ENCODE measurements around the gene CDT1.
"Not testable (repeated sequence)": the region's sequence is repeated elsewhere in the genome, so short reads cannot be mapped to it uniquely, and the experiment has no call there.

CDT1 gene

GRCh38 chr16:88820385-88821025 is 16.9 kb downstream of the CDT1 start:
- DNase-seq: no peak

- DNase-seq: no peak
Observed at GRCh38 chr16:88821168-88821850, 17.7 kb downstream of the CDT1 start.

DNA sequence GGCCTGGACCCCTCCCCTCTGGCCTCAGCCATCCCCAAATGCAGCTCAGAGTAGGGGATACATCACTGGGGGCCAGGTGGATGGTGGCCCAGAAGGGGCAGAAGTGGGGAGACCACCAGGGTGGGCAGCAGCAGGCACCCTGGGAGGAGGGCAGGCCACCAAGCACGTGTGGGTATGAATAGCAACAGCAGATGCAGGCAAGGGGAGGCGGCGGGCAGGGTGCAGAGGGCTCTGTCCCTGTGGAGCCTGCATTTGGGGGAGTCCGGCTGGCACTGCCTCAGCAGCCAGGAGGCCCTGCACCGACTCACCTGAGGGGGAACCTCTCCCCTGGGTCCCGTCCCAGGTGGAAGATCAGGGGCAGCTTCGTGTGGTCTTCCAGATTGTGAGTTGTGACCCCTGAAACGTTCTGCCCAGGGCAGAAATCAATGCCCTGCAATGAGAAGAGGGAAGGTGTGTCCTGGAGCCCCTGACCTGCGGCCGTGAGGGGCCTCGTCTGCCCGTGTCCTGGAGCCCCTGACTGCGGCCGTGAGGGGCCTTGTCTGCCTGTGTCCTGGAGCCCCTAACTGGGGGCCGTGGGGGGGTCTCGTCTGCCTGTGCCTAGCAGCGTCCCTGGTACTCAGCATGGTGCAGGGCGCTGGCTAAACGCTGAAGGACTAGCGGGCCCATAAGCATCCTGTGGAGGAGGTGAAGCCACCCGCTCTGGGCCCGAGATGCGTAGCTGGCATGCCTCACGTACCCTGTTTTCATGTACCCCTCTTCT is 18.9 kb downstream of the CDT1 start:
- no peak for DNase-seq

DNA sequence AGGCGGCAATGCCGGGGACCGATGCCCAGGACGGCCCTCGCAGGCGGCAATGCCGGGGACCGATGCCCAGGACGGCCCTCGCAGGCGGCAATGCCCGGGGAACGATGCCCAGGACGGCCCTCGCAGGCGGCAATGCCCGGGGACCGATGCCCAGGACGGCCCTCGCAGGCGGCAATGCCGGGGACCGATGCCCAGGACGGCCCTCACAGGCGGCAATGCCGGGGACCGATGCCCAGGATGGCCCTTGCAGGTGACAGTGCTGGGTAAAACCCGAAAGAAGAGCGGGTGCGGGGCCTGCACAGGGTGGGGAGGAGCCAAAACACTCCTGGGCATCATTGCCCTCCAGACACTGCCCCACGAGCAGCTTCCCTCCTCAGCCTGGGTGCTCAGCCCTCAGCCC is 20.1 kb downstream of the CDT1 start:
- not testable (repeated sequence) for DNase-seq

DNA sequence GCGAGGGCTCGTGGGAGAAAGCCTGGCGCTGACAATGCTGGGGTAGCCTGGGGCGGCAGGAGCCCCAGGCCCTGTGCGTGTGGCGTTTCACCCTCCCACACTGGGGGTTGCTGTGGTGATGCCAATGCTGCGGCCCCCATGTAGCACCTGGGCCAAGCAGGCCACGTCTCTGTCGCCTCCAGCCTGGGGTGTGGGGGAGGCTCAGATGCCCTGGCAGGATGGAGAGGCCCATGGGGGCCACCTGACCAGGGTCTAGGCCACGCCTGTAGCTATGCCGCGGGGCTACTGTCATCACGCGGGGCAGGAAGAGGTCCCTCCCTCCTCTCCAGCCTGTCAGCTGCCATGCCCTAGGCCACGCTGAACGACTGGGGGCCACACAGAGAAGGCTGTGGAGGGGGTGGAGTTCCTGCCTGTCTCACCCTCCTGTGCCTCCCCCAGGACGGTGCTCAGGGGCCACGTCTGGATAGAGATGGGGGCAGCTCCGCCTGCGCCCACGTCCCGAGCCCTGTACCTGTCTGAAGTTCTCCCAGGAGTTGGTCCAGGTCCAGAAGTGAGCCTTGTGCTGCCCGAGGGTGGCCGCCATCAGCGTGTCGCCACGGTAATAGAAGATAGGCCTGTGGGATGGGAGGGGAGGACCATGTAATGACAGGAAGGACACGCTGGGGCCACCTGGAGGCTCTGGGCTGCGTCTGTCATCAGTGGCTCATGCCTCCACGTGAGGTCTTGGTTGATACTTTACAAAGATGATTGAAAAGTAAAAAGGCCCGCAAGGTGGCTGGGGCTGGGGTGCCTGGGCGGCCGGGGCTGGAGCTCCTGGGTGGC is 20.9 kb downstream of the CDT1 start:
- no peak for DNase-seq

- no peak for DNase-seq
Observed at GRCh38 chr16:88825146-88825545, 21.6 kb downstream of the CDT1 start.

- no peak for DNase-seq
Observed at GRCh38 chr16:88826070-88826840, 22.7 kb downstream of the CDT1 start.

DNA sequence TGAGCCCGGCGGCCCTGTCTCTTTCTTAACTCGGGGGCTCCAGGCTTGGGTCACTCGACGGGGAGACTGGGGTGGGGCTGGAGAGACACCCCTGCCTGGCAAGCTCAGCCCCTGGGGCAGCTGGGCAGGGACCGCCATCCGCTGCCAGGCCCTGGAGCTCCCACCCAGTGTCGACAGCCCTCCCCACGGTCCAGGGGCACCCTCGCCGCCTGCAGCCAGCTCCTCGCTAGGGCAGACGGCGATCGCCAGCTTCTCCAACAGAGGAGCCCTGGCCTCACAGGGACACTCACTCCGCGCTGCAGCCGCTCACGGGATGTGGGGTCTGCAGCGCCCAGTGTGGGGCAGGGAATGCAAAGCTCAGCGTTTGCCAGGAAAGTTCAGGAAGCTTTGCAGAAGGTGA is 24.1 kb downstream of the CDT1 start:
- DNase-seq: no peak

GRCh38 chr16:88828711-88829110 is 25.1 kb downstream of the CDT1 start:
- DNase-seq: no peak

DNA sequence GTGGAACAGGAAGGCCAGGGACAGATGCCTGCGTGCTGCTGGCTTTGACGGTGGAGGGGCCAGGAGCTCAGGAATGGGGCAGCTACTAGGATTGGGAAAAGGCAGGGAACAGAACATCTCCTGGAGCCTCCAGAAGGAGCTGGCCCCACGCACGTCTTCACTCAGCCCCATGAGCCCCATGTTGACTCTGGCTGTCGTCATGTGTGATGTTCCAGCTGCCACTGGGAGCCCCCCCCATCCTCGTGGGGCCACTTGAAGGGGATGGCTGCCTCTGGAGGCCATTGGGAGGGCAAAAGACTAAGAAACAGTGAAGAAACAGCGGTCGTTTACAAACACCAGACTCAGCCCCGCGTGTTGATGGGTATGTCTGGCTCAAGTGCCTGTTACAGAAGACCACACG is 26.7 kb downstream of the CDT1 start:
- DNase-seq: no peak

- no peak for DNase-seq
Observed at GRCh38 chr16:88830783-88831182, 27.2 kb downstream of the CDT1 start.

- DNase-seq: no peak
Observed at GRCh38 chr16:88831838-88832237, 28.2 kb downstream of the CDT1 start.

- no peak for DNase-seq
Observed at GRCh38 chr16:88833086-88833485, 29.5 kb downstream of the CDT1 start.

DNA sequence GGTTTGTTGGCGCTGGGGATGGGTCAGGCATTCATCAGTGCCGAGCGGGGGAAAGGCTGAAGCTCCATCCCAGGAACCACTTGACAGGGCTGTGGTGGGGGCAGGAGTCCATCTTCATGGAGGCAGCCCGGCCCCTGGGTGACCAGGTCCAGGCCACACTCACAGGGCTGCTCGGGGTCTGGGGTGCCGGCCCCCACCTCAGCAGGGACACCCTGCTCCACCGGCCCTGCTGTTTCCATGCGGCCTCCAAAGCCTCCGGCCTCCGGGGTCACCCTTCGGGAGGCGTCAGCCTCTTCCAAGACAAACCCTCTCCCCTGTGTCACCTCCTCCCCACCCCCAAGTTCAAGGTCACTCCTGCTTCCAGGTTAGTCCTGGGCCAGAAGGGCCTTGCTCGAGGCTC is 31.1 kb downstream of the CDT1 start:
- no peak for DNase-seq

GRCh38 chr16:88835383-88835782 is 31.8 kb downstream of the CDT1 start:
- no peak for DNase-seq

DNA sequence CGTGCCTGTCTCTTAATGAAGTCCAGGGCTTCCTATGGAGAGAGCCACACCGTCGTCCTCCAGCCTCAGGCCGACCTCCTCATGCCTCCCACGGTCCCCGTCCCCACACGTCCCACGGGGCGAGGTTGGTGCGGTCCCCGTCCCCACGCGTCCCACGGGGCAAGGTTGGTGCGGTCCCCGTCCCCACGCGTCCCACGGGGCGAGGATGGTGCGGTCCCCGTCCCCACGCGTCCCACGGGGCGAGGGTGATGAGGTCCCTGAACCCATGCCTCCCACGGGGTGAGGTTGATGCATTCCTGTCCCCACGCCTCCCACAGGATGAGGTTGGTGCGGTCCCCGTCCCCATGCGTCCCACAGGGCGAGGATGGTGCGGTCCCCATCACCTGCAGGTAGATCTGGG is 32.2 kb downstream of the CDT1 start:
- DNase-seq: no peak

DNA sequence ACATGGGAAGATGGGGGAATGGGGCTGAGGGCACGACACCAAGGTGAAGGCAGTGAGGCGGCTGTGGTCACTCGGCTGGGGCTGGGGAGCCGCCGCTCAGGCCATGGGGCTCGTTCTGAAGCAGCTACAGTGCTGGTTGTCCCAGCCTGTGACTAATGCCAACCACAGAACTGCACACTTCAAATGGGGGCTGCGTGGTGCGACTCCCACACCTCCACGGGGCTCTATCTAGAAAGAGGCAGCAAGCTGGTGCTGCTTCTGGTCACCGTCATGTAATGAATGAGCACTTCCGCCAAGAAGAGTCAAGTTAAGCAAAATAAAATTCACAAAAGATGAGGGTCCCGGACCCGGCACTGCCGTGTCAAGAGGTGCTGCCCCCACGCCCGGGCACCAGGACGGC is 33.2 kb downstream of the CDT1 start:
- no peak for DNase-seq

DNA sequence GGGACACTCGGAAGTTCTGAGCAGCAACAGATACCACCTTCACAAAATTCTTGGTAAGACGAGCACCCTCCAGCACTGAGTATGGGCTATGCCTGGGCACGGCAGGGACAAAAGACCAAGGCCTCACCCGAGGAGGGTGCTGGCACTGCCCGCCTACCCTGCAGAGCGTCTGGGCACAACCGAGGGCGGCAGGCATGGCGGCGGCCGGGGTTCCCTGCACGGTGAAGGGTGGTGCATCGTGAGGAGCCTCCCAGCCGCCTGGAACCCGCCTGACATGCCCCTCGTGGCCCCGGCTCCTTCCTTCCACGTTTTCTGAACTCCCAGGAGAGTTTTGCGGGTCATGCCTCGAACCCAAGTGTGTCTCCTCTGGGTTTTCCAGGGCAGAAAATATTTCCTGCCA is 34.2 kb downstream of the CDT1 start:
- no peak for DNase-seq

GRCh38 chr16:88838566-88838965 is 35.0 kb downstream of the CDT1 start:
- no peak for DNase-seq

- DNase-seq: no peak
Observed at GRCh38 chr16:88839026-88839529, 35.5 kb downstream of the CDT1 start.

GRCh38 chr16:88839745-88840599 is 36.4 kb downstream of the CDT1 start:
- no peak for DNase-seq
